GM12878 (cell line): Measurements from ENCODE around the gene CCDC6. TPM values are rescaled to one million over a fixed set of nuclear protein-coding genes. Genes with fewer than 3 reads are reported as not detected.

Source experiments
- ATAC-seq: fragments of 200-7000 bp; cut with Tn5 transposase; 3 replicates; pipeline ENCODE4 v1.9.1; 2020; ENCODE audit warnings: mild to moderate bottlenecking, moderate library complexity
- BruUV-seq: library from RNA; stranded (reverse); fragments of 400-500 nt; replicated peaks from 2 replicates; lab custom pipeline; 2021; lab: Mats Ljungman, UMichigan
- CTCF ChIA-PET: fragments of 300-600 bp; sonication (Branson Sonifier 250); formaldehyde crosslinking; extraction: SDS; loops from one replicate; lab custom pipeline; 2021; ENCODE audit warnings: inconsistent platforms; lab: Yijun Ruan, JAX
- POLR2A ChIA-PET: fragments of 350-600 bp; formaldehyde crosslinking; extraction: SDS; loops from one replicate; lab custom pipeline; 2021; ENCODE audit warnings: inconsistent platforms; lab: Charles Lee
- RAD21 ChIA-PET: fragments of 300-600 bp; sonication (Branson Sonifier 250); formaldehyde crosslinking; loops from one replicate; lab custom pipeline; 2023; ENCODE audit warnings: antibody characterized with exemption; ENCODE audit not compliant: unreplicated experiment; lab: Charles Lee
- SMC1A ChIA-PET: fragments of 300-600 bp; sonication (Branson Sonifier 250); formaldehyde crosslinking; loops from one replicate; lab custom pipeline; 2023; ENCODE audit not compliant: unreplicated experiment, uncharacterized antibody; lab: Charles Lee
- DNase-seq: peaks from one replicate; pipeline ENCODE4 v3.0.0-alpha.2; 2011; ENCODE audit warnings: low read depth, low spot score
- FAIRE-seq: peaks from 3 replicates; lab custom pipeline; 2011; peaks lifted over from hg19 to GRCh38; lab: Jason Lieb, UNC
- H2AFZ ChIP-seq: 2 replicates; pipeline ENCODE4 v1.6.0; 2011; ENCODE audit warnings: low read depth, low read length, control low read depth; ENCODE audit not compliant: control insufficient read depth
- H3K27ac ChIP-seq: 2 replicates; pipeline ENCODE4 v1.5.1; 2011; ENCODE audit warnings: control low read depth; ENCODE audit not compliant: control insufficient read depth, insufficient read depth
- H3K27me3 ChIP-seq, 2 experiments: replicated peaks in 1 of 2; 2 replicates each; pipeline versions ENCODE4 v1.6.0 to v1.6.1; 2011; ENCODE audit warnings: low read length in 1 of 2; ENCODE audit not compliant: control insufficient read depth in 2 of 2, insufficient read depth in 2 of 2
- H3K36me3 ChIP-seq, 2 experiments: 2 replicates each; pipeline ENCODE4 v1.5.1; 2011; ENCODE audit warnings: low read length in 1 of 2; ENCODE audit not compliant: control insufficient read depth in 2 of 2, insufficient read depth in 2 of 2
- H3K4me1 ChIP-seq: 2 replicates; pipeline ENCODE4 v1.6.1; 2011; ENCODE audit warnings: mild to moderate bottlenecking, low read length, moderate library complexity, mixed read lengths; ENCODE audit not compliant: control insufficient read depth, insufficient read depth
- H3K4me2 ChIP-seq: 2 replicates; pipeline ENCODE4 v1.6.0; 2011; ENCODE audit warnings: control low read depth; ENCODE audit not compliant: control insufficient read depth, insufficient read depth
- H3K4me3 ChIP-seq: fragments of 200-600 bp; sonication (generic); 2 replicates; pipeline ENCODE4 v1.5.1; 2016
- H3K79me2 ChIP-seq: 2 replicates; pipeline ENCODE4 v1.6.0; 2011; ENCODE audit warnings: low read length; ENCODE audit not compliant: control insufficient read depth, insufficient read depth
- H3K9ac ChIP-seq: 2 replicates; pipeline ENCODE4 v1.8.0; 2011; ENCODE audit warnings: low read length, control low read depth, mixed read lengths; ENCODE audit not compliant: control insufficient read depth, insufficient read depth
- H3K9me3 ChIP-seq: replicated peaks from 3 replicates; pipeline ENCODE4 v1.5.1; 2011; ENCODE audit warnings: mild to moderate bottlenecking, low read length; ENCODE audit not compliant: control insufficient read depth, insufficient read depth
- H4K20me1 ChIP-seq: 2 replicates; pipeline ENCODE4 v1.6.0; 2011; ENCODE audit not compliant: control insufficient read depth, insufficient read depth
- ASH2L ChIP-seq: fragments of 300-600, 200-600 bp; sonication (generic); IDR thresholded peaks from 2 replicates; pipeline ENCODE4 v1.6.1; 2017; ENCODE audit warnings: low read depth, mild to moderate bottlenecking, borderline replicate concordance
- CREM ChIP-seq: IDR thresholded peaks from 2 replicates; pipeline ENCODE4 v1.6.1; 2014; ENCODE audit warnings: antibody characterized with exemption, low read depth
- HDAC2 ChIP-seq: fragments of 200-600 bp; sonication (generic); IDR thresholded peaks from 2 replicates; pipeline ENCODE4 v1.6.1; 2017
- IRF4 ChIP-seq: IDR thresholded peaks from 2 replicates; pipeline ENCODE4 v1.6.1; 2011; ENCODE audit warnings: low read depth, low read length
- JUNB ChIP-seq: IDR thresholded peaks from 2 replicates; pipeline ENCODE4 v1.6.1; 2016; ENCODE audit warnings: antibody characterized with exemption, mild to moderate bottlenecking
- RAD21 ChIP-seq: IDR thresholded peaks from 2 replicates; pipeline ENCODE4 v1.6.1; 2011; ENCODE audit warnings: mild to moderate bottlenecking, low read depth, low read length, moderate library complexity; ENCODE audit not compliant: insufficient read depth
- RAD51 ChIP-seq: fragments of 450-650 bp; IDR thresholded peaks from 2 replicates; pipeline ENCODE4 v1.6.1; 2016; ENCODE audit warnings: moderate library complexity, mild to moderate bottlenecking, inconsistent platforms
- SMARCA5 ChIP-seq: fragments of 450-650 bp; IDR thresholded peaks from 2 replicates; pipeline ENCODE4 v1.6.1; 2017; ENCODE audit warnings: mild to moderate bottlenecking
- TAF1 ChIP-seq: IDR thresholded peaks from 2 replicates; pipeline ENCODE4 v1.6.1; 2011; ENCODE audit warnings: mild to moderate bottlenecking, low read depth, low read length, borderline replicate concordance
- YBX1 ChIP-seq: fragments of 450-650 bp; IDR thresholded peaks from 2 replicates; pipeline ENCODE4 v1.6.1; 2016; ENCODE audit warnings: antibody characterized with exemption
- ZNF24 ChIP-seq: fragments of 450-650 bp; IDR thresholded peaks from 2 replicates; pipeline ENCODE4 v1.6.1; 2017; ENCODE audit warnings: antibody characterized with exemption, mild to moderate bottlenecking
- WGBS: methylation state at CpG from one replicate; pipeline ENCODE4 v1.1.6; 2016; ENCODE audit warnings: low lambda C conversion rate; ENCODE audit not compliant: insufficient replicate concordance, insufficient coverage; ENCODE audit errors: missing lambda C conversion rate; 5-methylcytosine and 5-hydroxymethylcytosine counted together
- in situ Hi-C: fragments of 300-500 bp; cut with MboI; formaldehyde crosslinking; loops from 9 replicates; pipeline ENCODE4 v1.14.3; 2018; ENCODE audit warnings: mixed read lengths
- intact Hi-C: fragments of 100-400 bp; cut with micrococcal nuclease; formaldehyde crosslinking; loops from one replicate; pipeline ENCODE4 v1.14.2; 2022; ENCODE audit not compliant: unreplicated experiment
- polyA plus RNA-seq, 11 experiments: library from polyadenylated mRNA; depleted of rRNA in 4 of 11; unstranded in 6 of 11; stranded (reverse) in 5 of 11; fragments of >200 nt; fragmentation: Nextera tagmentation in 4 of 11; fragmentation: Illumina TruSeq in 1 of 11; extraction: Ambion mirVana in 4 of 11; extraction: Trizol in 1 of 11; gene quantifications; 1 replicate in 1 of 11; 2 replicates in 10 of 11; pipeline versions ENCODE4 v1.2.1 to v1.2.3, GENCODE V29; 2011 to 2016; ENCODE audit warnings: inconsistent platforms in 2 of 11, missing spikeins in 2 of 11, low read depth in 1 of 11
- total RNA-seq, 4 experiments: library from RNA; depleted of rRNA in 3 of 4; stranded (reverse); fragments of >200 nt in 3 of 4; fragmentation: Illumina TruSeq in 1 of 4; extraction: Trizol in 1 of 4; gene quantifications; 2 replicates each; pipeline versions ENCODE4 v1.2.1 to v1.2.3, GENCODE V29; 2013 to 2021
- TF ChIP-seq, protein P1 (sequence below): fragments of 450-650 bp; IDR thresholded peaks from 2 replicates; pipeline ENCODE4 v1.6.1; 2017; ENCODE audit warnings: low read depth, mild to moderate bottlenecking, moderate library complexity
- TF ChIP-seq, protein P2 (sequence below): IDR thresholded peaks from 2 replicates; pipeline ENCODE4 v1.6.1; 2012; ENCODE audit warnings: improper control_type of control experiment, low read depth, low read length; ENCODE audit not compliant: insufficient replicate concordance
- TF ChIP-seq, protein P3 (sequence below): fragments of 450-650 bp; conservative IDR thresholded peaks from 2 replicates; pipeline ENCODE4 v1.6.1; 2017; ENCODE audit warnings: mild to moderate bottlenecking, moderate library complexity

The CCDC6 gene
- total and polyA plus RNA-seq, 10 of the 15 experiments (the other 5 are each of a cell fraction or from before 2014, with no cell fraction given): 11.8 to 46.2 (median 26.7) TPM

DNA sequence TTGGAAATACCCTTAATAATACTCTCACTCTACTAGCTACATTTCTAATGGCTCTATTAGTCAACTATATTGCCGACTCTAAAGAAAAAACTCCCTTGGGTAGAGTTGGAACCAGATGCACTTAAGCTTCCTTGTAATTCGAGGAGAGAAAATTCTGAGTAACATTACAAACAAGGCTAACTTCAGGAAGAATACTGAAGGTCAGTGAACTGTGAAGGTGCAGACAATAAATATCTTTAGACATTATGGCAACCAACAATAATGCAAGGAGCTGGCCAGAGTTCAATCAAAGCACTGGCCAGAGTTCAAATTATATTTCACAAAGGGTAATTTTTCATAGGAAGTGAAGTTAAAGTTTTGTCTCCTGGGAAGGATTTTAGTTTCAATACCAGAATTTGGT is 112.4 kb downstream of the CCDC6 start (continued):
- TF ChIP-seq, protein P1, sequence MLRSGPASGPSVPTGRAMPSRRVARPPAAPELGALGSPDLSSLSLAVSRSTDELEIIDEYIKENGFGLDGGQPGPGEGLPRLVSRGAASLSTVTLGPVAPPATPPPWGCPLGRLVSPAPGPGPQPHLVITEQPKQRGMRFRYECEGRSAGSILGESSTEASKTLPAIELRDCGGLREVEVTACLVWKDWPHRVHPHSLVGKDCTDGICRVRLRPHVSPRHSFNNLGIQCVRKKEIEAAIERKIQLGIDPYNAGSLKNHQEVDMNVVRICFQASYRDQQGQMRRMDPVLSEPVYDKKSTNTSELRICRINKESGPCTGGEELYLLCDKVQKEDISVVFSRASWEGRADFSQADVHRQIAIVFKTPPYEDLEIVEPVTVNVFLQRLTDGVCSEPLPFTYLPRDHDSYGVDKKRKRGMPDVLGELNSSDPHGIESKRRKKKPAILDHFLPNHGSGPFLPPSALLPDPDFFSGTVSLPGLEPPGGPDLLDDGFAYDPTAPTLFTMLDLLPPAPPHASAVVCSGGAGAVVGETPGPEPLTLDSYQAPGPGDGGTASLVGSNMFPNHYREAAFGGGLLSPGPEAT: no peak
- TF ChIP-seq SMARCA5 (no peak), IRF4 (no peak)

DNA sequence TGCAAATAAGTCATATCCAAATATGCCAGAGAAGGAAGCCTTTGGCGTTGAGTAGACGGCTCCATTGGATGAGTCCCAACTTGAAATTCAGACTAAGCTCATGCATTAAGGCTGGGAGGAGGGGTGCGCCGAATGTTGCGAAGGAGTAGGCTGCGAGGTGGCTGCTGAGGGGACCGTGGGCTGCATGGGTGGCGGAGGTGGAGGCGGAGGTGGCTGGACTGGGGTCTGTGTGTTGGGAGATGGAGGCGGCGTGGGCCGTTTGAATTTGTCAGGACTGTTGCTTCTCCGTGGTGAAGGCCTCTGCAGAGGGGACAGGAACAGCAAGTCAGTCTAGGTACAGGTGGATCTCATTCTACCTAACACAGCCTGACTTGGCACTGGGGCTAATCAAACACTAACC is 113.5 kb downstream of the CCDC6 start:
- H3K9ac ChIP-seq: no peak overlapping the region
- CTCF ChIA-PET: interaction anchor here (1.3 kb wide), 1 partner anchor 1010 kb away, joined by 3 read pairs; no protein-coding TSS in a partner anchor
- POLR2A ChIA-PET: interaction anchor here (1.0 kb wide), 1 partner anchor 31 kb away, joined by 3 read pairs; no protein-coding TSS in a partner anchor

More for the DNA sequence above, 113.5 kb downstream of the CCDC6 start:
- FAIRE-seq (no peak), DNase-seq (no peak), ATAC-seq (no peak)
- intact Hi-C loops (no loop called here), in situ Hi-C loops (no loop called here)
- WGBS: 93% methylated on average over 13 of the region's 13 CpGs
- RAD21 ChIA-PET: interaction anchor here (1.0 kb wide), 1 partner anchor 113 kb away, joined by 3 read pairs; the partner anchor contains the start of gene CCDC6
- H4K20me1 ChIP-seq: no peaks in the 10 kb centered on the region
- no peak overlapping the region for H3K4me3 ChIP-seq
- H2AFZ ChIP-seq: no peak overlapping the region
- no peak for TF ChIP-seq ZNF24
- no peak for TF ChIP-seq HDAC2
- TF ChIP-seq, protein P2, sequence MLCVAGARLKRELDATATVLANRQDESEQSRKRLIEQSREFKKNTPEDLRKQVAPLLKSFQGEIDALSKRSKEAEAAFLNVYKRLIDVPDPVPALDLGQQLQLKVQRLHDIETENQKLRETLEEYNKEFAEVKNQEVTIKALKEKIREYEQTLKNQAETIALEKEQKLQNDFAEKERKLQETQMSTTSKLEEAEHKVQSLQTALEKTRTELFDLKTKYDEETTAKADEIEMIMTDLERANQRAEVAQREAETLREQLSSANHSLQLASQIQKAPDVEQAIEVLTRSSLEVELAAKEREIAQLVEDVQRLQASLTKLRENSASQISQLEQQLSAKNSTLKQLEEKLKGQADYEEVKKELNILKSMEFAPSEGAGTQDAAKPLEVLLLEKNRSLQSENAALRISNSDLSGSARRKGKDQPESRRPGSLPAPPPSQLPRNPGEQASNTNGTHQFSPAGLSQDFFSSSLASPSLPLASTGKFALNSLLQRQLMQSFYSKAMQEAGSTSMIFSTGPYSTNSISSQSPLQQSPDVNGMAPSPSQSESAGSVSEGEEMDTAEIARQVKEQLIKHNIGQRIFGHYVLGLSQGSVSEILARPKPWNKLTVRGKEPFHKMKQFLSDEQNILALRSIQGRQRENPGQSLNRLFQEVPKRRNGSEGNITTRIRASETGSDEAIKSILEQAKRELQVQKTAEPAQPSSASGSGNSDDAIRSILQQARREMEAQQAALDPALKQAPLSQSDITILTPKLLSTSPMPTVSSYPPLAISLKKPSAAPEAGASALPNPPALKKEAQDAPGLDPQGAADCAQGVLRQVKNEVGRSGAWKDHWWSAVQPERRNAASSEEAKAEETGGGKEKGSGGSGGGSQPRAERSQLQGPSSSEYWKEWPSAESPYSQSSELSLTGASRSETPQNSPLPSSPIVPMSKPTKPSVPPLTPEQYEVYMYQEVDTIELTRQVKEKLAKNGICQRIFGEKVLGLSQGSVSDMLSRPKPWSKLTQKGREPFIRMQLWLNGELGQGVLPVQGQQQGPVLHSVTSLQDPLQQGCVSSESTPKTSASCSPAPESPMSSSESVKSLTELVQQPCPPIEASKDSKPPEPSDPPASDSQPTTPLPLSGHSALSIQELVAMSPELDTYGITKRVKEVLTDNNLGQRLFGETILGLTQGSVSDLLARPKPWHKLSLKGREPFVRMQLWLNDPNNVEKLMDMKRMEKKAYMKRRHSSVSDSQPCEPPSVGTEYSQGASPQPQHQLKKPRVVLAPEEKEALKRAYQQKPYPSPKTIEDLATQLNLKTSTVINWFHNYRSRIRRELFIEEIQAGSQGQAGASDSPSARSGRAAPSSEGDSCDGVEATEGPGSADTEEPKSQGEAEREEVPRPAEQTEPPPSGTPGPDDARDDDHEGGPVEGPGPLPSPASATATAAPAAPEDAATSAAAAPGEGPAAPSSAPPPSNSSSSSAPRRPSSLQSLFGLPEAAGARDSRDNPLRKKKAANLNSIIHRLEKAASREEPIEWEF: no peak
- no peak for TF ChIP-seq YBX1
- TF ChIP-seq CREM: no peak
- no peak for TF ChIP-seq RAD51
- no peak for TF ChIP-seq ASH2L
- TF ChIP-seq, protein P3, sequence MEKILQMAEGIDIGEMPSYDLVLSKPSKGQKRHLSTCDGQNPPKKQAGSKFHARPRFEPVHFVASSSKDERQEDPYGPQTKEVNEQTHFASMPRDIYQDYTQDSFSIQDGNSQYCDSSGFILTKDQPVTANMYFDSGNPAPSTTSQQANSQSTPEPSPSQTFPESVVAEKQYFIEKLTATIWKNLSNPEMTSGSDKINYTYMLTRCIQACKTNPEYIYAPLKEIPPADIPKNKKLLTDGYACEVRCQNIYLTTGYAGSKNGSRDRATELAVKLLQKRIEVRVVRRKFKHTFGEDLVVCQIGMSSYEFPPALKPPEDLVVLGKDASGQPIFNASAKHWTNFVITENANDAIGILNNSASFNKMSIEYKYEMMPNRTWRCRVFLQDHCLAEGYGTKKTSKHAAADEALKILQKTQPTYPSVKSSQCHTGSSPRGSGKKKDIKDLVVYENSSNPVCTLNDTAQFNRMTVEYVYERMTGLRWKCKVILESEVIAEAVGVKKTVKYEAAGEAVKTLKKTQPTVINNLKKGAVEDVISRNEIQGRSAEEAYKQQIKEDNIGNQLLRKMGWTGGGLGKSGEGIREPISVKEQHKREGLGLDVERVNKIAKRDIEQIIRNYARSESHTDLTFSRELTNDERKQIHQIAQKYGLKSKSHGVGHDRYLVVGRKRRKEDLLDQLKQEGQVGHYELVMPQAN: no peak
- TF ChIP-seq TAF1: no peak
- no peak for TF ChIP-seq RAD21
- TF ChIP-seq JUNB: no peak
- TF ChIP-seq IRF4: no peak
- no peak overlapping the region for H3K27ac ChIP-seq
- BruUV-seq: no TSS peak
- no peak overlapping the region for H3K4me2 ChIP-seq
- no peaks in the 10 kb centered on the region for H3K4me1 ChIP-seq
- H3K27me3 ChIP-seq: no peaks in the 10 kb centered on the region
- H3K9me3 ChIP-seq: no peaks in the 10 kb centered on the region
- SMC1A ChIA-PET: no interaction called here
- H3K79me2 ChIP-seq: no peaks in the 10 kb centered on the region
- H3K36me3 ChIP-seq: peaks cover 6 to 15% of the 10 kb centered on the region in 2 experiments; a peak in 3 of 4 replicates
